Astrocyte (in vitro differentiated cells and primary cell): ENCODE measurements around the gene CUTA. TPM values are rescaled to one million over a fixed set of nuclear protein-coding genes. Genes with fewer than 3 reads are reported as not detected.

Source experiments
- DNase-seq: peaks from one replicate; pipeline ENCODE4 v3.0.0-alpha.2; 2010; ENCODE audit warnings: low read depth
- FAIRE-seq: peaks from 2 replicates; lab custom pipeline; 2011; peaks lifted over from hg19 to GRCh38; lab: Jason Lieb, UNC
- H2AFZ ChIP-seq: 2 replicates; pipeline ENCODE4 v1.6.0; 2012; ENCODE audit warnings: low read depth, low read length, inconsistent platforms
- H3K27ac ChIP-seq: 2 replicates; pipeline ENCODE4 v1.5.1; 2011; ENCODE audit warnings: low read depth, low read length, inconsistent platforms
- H3K27me3 ChIP-seq: 2 replicates; pipeline ENCODE4 v1.6.0; 2011; ENCODE audit warnings: low read length, inconsistent platforms; ENCODE audit not compliant: insufficient read depth
- H3K36me3 ChIP-seq: 2 replicates; pipeline ENCODE4 v1.5.1; 2011; ENCODE audit warnings: low read length, inconsistent platforms; ENCODE audit not compliant: insufficient read depth
- H3K4me1 ChIP-seq: 2 replicates; pipeline ENCODE4 v1.5.1; 2011; ENCODE audit warnings: low read length, inconsistent platforms; ENCODE audit not compliant: insufficient read depth
- H3K4me2 ChIP-seq: 2 replicates; pipeline ENCODE4 v1.6.0; 2012; ENCODE audit warnings: low read length, inconsistent platforms
- H3K4me3 ChIP-seq: 2 replicates; pipeline ENCODE4 v1.5.1; 2011; ENCODE audit warnings: low read depth, mild to moderate bottlenecking, low read length, inconsistent platforms; ENCODE audit not compliant: insufficient read depth
- H3K79me2 ChIP-seq: 2 replicates; pipeline ENCODE4 v1.6.0; 2012; ENCODE audit warnings: mild to moderate bottlenecking, low read length, inconsistent platforms; ENCODE audit not compliant: insufficient read depth
- H3K9ac ChIP-seq: 2 replicates; pipeline ENCODE4 v1.6.0; 2012; ENCODE audit warnings: mild to moderate bottlenecking, low read length, inconsistent platforms
- H3K9me3 ChIP-seq: 2 replicates; pipeline ENCODE4 v1.5.1; 2012; ENCODE audit warnings: low read depth, mild to moderate bottlenecking, low read length, inconsistent platforms; ENCODE audit not compliant: insufficient read depth
- H4K20me1 ChIP-seq: 2 replicates; pipeline ENCODE4 v1.6.0; 2012; ENCODE audit warnings: low read length, inconsistent platforms; ENCODE audit not compliant: insufficient read depth
- H3K27ac Mint-ChIP-seq: one replicate; pipeline ENCODE4 v1.8.0; 2021; ENCODE audit warnings: mild to moderate bottlenecking, mixed read lengths; ENCODE audit not compliant: unreplicated experiment
- H3K27me3 Mint-ChIP-seq: one replicate; pipeline ENCODE4 v1.8.0; 2021; ENCODE audit warnings: low read depth, mixed read lengths; ENCODE audit not compliant: unreplicated experiment
- H3K36me3 Mint-ChIP-seq: one replicate; pipeline ENCODE4 v1.8.0; 2021; ENCODE audit warnings: low read depth, mixed read lengths; ENCODE audit not compliant: unreplicated experiment
- H3K4me1 Mint-ChIP-seq: one replicate; pipeline ENCODE4 v1.8.0; 2021; ENCODE audit warnings: low read depth, mixed read lengths; ENCODE audit not compliant: unreplicated experiment
- H3K4me3 Mint-ChIP-seq: one replicate; pipeline ENCODE4 v1.8.0; 2021; ENCODE audit warnings: mild to moderate bottlenecking, moderate library complexity, mixed read lengths; ENCODE audit not compliant: unreplicated experiment
- H3K9me3 Mint-ChIP-seq: one replicate; pipeline ENCODE4 v1.8.0; 2021; ENCODE audit warnings: mild to moderate bottlenecking, mixed read lengths; ENCODE audit not compliant: unreplicated experiment
- EZH2 ChIP-seq: IDR thresholded peaks from 2 replicates; pipeline ENCODE4 v1.6.1; 2012; ENCODE audit warnings: mild to moderate bottlenecking, low read length, inconsistent platforms; ENCODE audit not compliant: insufficient read depth
- microRNA-seq: library from miRNA; unstranded; fragments of <30 nt; microRNA quantifications from one replicate; pipeline ENCODE4 v1.2.0, GENCODE V29; 2020
- total RNA-seq: library from RNA; stranded (reverse); gene quantifications from 2 replicates; pipeline ENCODE4 v1.2.1, GENCODE V29; 2021
- TF ChIP-seq, protein P1 (sequence below): IDR thresholded peaks from 2 replicates; pipeline ENCODE4 v1.5.1; 2011; ENCODE audit warnings: low read depth, mild to moderate bottlenecking, inconsistent platforms, low read length, moderate library complexity; ENCODE audit not compliant: insufficient read depth

CUTA gene
- total RNA-seq, 1 donor from 2014 or later, result 256 TPM

DNA sequence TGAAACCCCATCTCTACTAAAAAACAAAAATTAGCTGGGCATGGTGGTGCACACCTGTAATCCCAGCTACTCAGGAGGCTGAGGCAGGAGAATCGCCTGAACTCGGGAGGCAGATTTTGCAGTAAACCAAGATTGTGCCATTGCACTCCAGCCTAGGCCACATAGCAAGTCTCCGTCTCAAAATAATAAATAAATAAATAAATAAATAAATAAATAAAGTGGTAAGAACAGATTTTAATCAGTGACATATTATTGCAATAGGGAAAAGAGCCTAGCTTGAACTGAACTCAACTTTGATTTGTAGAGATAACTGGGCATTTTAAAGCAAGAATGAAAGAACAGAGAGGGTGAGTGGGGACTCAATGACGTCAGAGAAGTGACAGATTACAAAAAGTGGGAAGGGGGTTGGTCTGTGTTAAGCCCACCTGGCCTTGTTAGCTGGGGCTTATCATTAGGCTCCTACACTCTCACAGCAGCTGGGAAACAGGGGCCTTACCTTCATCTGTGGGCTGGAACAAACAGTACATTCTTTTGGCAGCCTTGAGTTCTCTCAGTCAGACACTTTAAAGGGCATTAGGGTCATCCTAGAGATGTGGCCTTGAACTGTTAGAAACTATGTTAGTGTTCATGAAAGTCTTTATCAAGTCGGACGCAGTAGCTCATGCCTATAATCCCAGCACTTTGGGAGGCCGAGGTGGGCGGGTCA lies 50.7 kb downstream of the CUTA start:
- Mint-ChIP-seq H3K4me3 (no peak overlapping the region), H3K36me3 (no peaks in the 10 kb centered on the region), H3K9me3 (peaks cover 1% of the 10 kb centered on the region), H3K4me1 (peaks cover 4% of the 10 kb centered on the region), H3K27ac (no peak overlapping the region), H3K27me3 (no peaks in the 10 kb centered on the region)
- no peaks in the 10 kb centered on the region for H3K79me2 ChIP-seq
- H3K27ac ChIP-seq, result no peak overlapping the region
- H3K9ac ChIP-seq, result no peak overlapping the region
- H3K9me3 ChIP-seq, result no peaks in the 10 kb centered on the region
- FAIRE-seq, result no peak
- TF ChIP-seq, protein P1, sequence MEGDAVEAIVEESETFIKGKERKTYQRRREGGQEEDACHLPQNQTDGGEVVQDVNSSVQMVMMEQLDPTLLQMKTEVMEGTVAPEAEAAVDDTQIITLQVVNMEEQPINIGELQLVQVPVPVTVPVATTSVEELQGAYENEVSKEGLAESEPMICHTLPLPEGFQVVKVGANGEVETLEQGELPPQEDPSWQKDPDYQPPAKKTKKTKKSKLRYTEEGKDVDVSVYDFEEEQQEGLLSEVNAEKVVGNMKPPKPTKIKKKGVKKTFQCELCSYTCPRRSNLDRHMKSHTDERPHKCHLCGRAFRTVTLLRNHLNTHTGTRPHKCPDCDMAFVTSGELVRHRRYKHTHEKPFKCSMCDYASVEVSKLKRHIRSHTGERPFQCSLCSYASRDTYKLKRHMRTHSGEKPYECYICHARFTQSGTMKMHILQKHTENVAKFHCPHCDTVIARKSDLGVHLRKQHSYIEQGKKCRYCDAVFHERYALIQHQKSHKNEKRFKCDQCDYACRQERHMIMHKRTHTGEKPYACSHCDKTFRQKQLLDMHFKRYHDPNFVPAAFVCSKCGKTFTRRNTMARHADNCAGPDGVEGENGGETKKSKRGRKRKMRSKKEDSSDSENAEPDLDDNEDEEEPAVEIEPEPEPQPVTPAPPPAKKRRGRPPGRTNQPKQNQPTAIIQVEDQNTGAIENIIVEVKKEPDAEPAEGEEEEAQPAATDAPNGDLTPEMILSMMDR, result no peak
- TF ChIP-seq EZH2, result no peak
- DNase-seq, result no peak
- H3K36me3 ChIP-seq, result no peaks in the 10 kb centered on the region
- H3K27me3 ChIP-seq, result no peaks in the 10 kb centered on the region
- no peak overlapping the region for H3K4me3 ChIP-seq
- H4K20me1 ChIP-seq, result no peaks in the 10 kb centered on the region
- H3K4me1 ChIP-seq, result peaks cover 3% of the 10 kb centered on the region
- no peak overlapping the region for H3K4me2 ChIP-seq
- H2AFZ ChIP-seq, result no peak overlapping the region

Small RNA genes lying within 50 kb of the gene (microRNA-seq; reads per million reads assigned to microRNA genes)
- 1.9 reads per million for gene MIR5004

Other genes starting within 250 kb of the CUTA start
- 1.3 and 2.2 TPM in 2 replicates for gene COL11A2, start 225.6 kb downstream of the CUTA start, total RNA-seq
- gene RXRB, start 217.4 kb downstream of the CUTA start, total RNA-seq, result 34.0 and 39.4 TPM in 2 replicates
- gene SLC39A7, start 217.2 kb downstream of the CUTA start, total RNA-seq, result 150 and 164 TPM in 2 replicates
- gene HSD17B8, start 213.5 kb downstream of the CUTA start, total RNA-seq, result 2.1 and 2.6 TPM in 2 replicates
- gene RING1, start 209.6 kb downstream of the CUTA start, total RNA-seq, result 30.8 and 31.1 TPM in 2 replicates
- gene VPS52, start 146.2 kb downstream of the CUTA start, total RNA-seq, result 29.9 and 30.6 TPM in 2 replicates
- 1,911 and 2,061 TPM in 2 replicates for gene RPS18, start 146.0 kb downstream of the CUTA start, total RNA-seq
- 1.5 and 1.8 TPM in 2 replicates for gene B3GALT4, start 141.0 kb downstream of the CUTA start, total RNA-seq
- gene WDR46, start 128.9 kb downstream of the CUTA start, total RNA-seq, result 59.7 and 63.7 TPM in 2 replicates
- 54.8 and 56.7 TPM in 2 replicates for gene PFDN6, start 128.5 kb downstream of the CUTA start, total RNA-seq
- gene RGL2, start 119.2 kb downstream of the CUTA start, total RNA-seq, result 36.5 and 38.9 TPM in 2 replicates
- 128 and 152 TPM in 2 replicates for gene TAPBP, start 104.0 kb downstream of the CUTA start, total RNA-seq
- gene ZBTB22, start 100.4 kb downstream of the CUTA start, total RNA-seq, result 13.1 and 17.3 TPM in 2 replicates
- gene DAXX, start 95.1 kb downstream of the CUTA start, total RNA-seq, result 28.6 and 32.0 TPM in 2 replicates
- gene KIFC1, start 26.3 kb downstream of the CUTA start, total RNA-seq, result 2.9 and 4.2 TPM in 2 replicates
- gene PHF1, start 7.1 kb downstream of the CUTA start, total RNA-seq, result 29.7 and 34.3 TPM in 2 replicates
- gene SYNGAP1, start 2.0 kb upstream of the CUTA start, total RNA-seq, result 34.5 and 36.1 TPM in 2 replicates
- gene ZBTB9, start 36.5 kb upstream of the CUTA start, total RNA-seq, result 9.8 and 10.4 TPM in 2 replicates
- 49.4 and 54.8 TPM in 2 replicates for gene BAK1, start 162.2 kb upstream of the CUTA start, total RNA-seq
- gene ITPR3, start 203.2 kb upstream of the CUTA start, total RNA-seq, result 17.7 and 21.3 TPM in 2 replicates